ENCODE data around the gene SLC44A1. TPM values are rescaled to one million over a fixed set of nuclear protein-coding genes. Genes with fewer than 3 reads are reported as not detected.

SLC44A1 gene
- total and polyA plus RNA-seq, 2 of the 13 experiments (the other 11 are each of a cell fraction or from before 2014, with no cell fraction given) = 21.4 to 40.8 TPM

- no peak for TF ChIP-seq ZBTB2 (CRISPR knock-in tag; IDR thresholded peaks at IDR 0.05; ENCODE audit: low read depth)
- TF ChIP-seq, protein P1, sequence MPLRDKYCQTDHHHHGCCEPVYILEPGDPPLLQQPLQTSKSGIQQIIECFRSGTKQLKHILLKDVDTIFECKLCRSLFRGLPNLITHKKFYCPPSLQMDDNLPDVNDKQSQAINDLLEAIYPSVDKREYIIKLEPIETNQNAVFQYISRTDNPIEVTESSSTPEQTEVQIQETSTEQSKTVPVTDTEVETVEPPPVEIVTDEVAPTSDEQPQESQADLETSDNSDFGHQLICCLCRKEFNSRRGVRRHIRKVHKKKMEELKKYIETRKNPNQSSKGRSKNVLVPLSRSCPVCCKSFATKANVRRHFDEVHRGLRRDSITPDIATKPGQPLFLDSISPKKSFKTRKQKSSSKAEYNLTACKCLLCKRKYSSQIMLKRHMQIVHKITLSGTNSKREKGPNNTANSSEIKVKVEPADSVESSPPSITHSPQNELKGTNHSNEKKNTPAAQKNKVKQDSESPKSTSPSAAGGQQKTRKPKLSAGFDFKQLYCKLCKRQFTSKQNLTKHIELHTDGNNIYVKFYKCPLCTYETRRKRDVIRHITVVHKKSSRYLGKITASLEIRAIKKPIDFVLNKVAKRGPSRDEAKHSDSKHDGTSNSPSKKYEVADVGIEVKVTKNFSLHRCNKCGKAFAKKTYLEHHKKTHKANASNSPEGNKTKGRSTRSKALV (CRISPR knock-in tag; IDR thresholded peaks at IDR 0.05) = 0 out of 2 replicates have a peak, but pooled peaks have one; percentile 36
- no peak for TF ChIP-seq ZNF253 (CRISPR knock-in tag; IDR thresholded peaks at IDR 0.05; ENCODE audit: borderline replicate concordance)
- TF ChIP-seq, protein P2, sequence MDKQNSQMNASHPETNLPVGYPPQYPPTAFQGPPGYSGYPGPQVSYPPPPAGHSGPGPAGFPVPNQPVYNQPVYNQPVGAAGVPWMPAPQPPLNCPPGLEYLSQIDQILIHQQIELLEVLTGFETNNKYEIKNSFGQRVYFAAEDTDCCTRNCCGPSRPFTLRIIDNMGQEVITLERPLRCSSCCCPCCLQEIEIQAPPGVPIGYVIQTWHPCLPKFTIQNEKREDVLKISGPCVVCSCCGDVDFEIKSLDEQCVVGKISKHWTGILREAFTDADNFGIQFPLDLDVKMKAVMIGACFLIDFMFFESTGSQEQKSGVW (CRISPR knock-in tag; IDR thresholded peaks at IDR 0.05; ENCODE audit: borderline replicate concordance) = no peak
Measured at GRCh38 chr9:105414947-105415661, 170.7 kb downstream of the SLC44A1 start (continued).

- no peak overlapping the region for H3K4me3 ChIP-seq (replicated peaks in 1 of 3; ENCODE audit: insufficient read depth in 1 of 3, low read depth in 2 of 3, low read length in 3 of 3)
- 86% methylated on average over 8 of the region's 8 CpGs for WGBS (ENCODE audit: low lambda C conversion rate)
- no peak overlapping the region for H3K27ac ChIP-seq (ENCODE audit: extremely low read length, insufficient read depth, low read length)
- DNase-seq (ENCODE audit: low spot score) (no peak), FAIRE-seq (no peak), ATAC-seq (no peak)
- no peaks in the 10 kb centered on the region for H3K79me2 ChIP-seq (ENCODE audit: insufficient read depth, low read length)
- H4K20me1 ChIP-seq (ENCODE audit: insufficient read depth, low read length) = no peaks in the 10 kb centered on the region
- TF ChIP-seq ZFP90 (CRISPR knock-in tag; IDR thresholded peaks at IDR 0.05; ENCODE audit: borderline replicate concordance) (no peak), RFXAP (CRISPR knock-in tag; IDR thresholded peaks at IDR 0.05; ENCODE audit: borderline replicate concordance) (0 out of 2 replicates have a peak, but pooled peaks have one; percentile 9)
- no peak overlapping the region for H3K9ac ChIP-seq (ENCODE audit: insufficient read depth, low read depth, low read length)
- H2AFZ ChIP-seq (ENCODE audit: low read length) = no peak overlapping the region
- H3K36me3 ChIP-seq (replicated peaks in 1 of 2; ENCODE audit: control insufficient read depth in 1 of 2, insufficient read depth in 2 of 2, low read length in 2 of 2) = no peaks in the 10 kb centered on the region
- peaks cover 80% of the 10 kb centered on the region for H3K4me1 ChIP-seq (ENCODE audit: insufficient read depth, low read length)
- H3K9me3 ChIP-seq (ENCODE audit: low read length) = no peaks in the 10 kb centered on the region
- H3K27me3 ChIP-seq (ENCODE audit: control insufficient read depth in 1 of 2, insufficient read depth in 2 of 2, low read length in 2 of 2) = no peaks in the 10 kb centered on the region
- intact Hi-C loops (cut with micrococcal nuclease; ENCODE audit: unreplicated experiment) = loop anchor here (1.0 to 10.0 kb wide), 7 partner anchors 171 to 631 kb away; partner anchors contain the start of gene SLC44A1
- H3K4me2 ChIP-seq (ENCODE audit: low read depth, low read length) = no peak overlapping the region
- in situ Hi-C loops (cut with HindIII; ENCODE audit: extremely low pct_ligation_motif_present, low pct_unique_long_range_greater_than_20kb) = loop anchor here (5.0 to 10.0 kb wide), 3 partner anchors 163 to 551 kb away; no protein-coding TSS in a partner anchor
- ChIA-PET POLR2A (interaction anchor here (0.7 kb wide), 1 partner anchor 166 kb away, joined by 3 read pairs; no protein-coding TSS in a partner anchor), CTCF (ENCODE audit: low intra/inter-chr PET ratio, low total read pairs) (interaction anchor here (1.0 to 2.2 kb wide), 4 partner anchors 227 to 553 kb away, joined by 3 to 19 read pairs (median 4); no protein-coding TSS in a partner anchor)
- BruUV-seq (replicated peaks) = no TSS peak
Measured at GRCh38 chr9:105415662-105415980, 171.2 kb downstream of the SLC44A1 start.
